Vagina (tissue), 2 donors: ENCODE data around the gene PRR5. TPM values are rescaled to one million over a fixed set of nuclear protein-coding genes. Genes with fewer than 3 reads are reported as not detected.

Experiments
- DNase-seq, 2 donors: peaks; one replicate each; pipeline ENCODE4 v3.0.0-alpha.2; 2017; ENCODE audit errors: extremely low spot score in 2 of 2
- H3K27ac ChIP-seq: fragments of 200-600 bp; sonication (generic); one replicate; pipeline ENCODE4 v1.5.1; 2019
- H3K27me3 ChIP-seq: fragments of 200-600 bp; sonication (generic); one replicate; pipeline ENCODE4 v1.5.1; 2019
- H3K36me3 ChIP-seq, 2 donors: fragments of 200-600 bp; sonication (generic); one replicate each; pipeline ENCODE4 v1.5.1; 2017 to 2019
- H3K4me1 ChIP-seq: fragments of 200-600 bp; sonication (generic); one replicate; pipeline ENCODE4 v1.5.1; 2019
- H3K4me3 ChIP-seq, 2 donors: fragments of 200-600 bp; sonication (generic); 1 replicate in 1 of 2; 2 replicates in 1 of 2; pipeline ENCODE4 v1.5.1; 2016 to 2019
- H3K9me3 ChIP-seq: fragments of 200-600 bp; sonication (generic); one replicate; pipeline ENCODE4 v1.5.1; 2019
- POLR2A ChIP-seq, 2 donors: fragments of 450-650 bp; IDR thresholded peaks; one replicate each; pipeline ENCODE4 v1.6.1; 2017; ENCODE audit warnings: antibody characterized with exemption in 2 of 2, mild to moderate bottlenecking in 2 of 2, moderate library complexity in 2 of 2
- POLR2AphosphoS5 ChIP-seq, 2 donors: sonication (generic); formaldehyde crosslinking; IDR thresholded peaks; one replicate each; pipeline ENCODE4 v1.9.0; 2017; ENCODE audit warnings: antibody characterized with exemption in 2 of 2, mild to moderate bottlenecking in 2 of 2, low read depth in 1 of 2; ENCODE audit not compliant: insufficient read depth in 1 of 2
- intact Hi-C: fragments of 100-400 bp; cut with DNase I; formaldehyde crosslinking; loops from one replicate; pipeline ENCODE4 v1.15.1; 2023
- total RNA-seq: library from RNA; depleted of rRNA; stranded (reverse); fragments of >200 nt; gene quantifications from one replicate; pipeline ENCODE4 v1.2.3, GENCODE V29; 2016
- TF ChIP-seq, protein P1 (sequence below), 3 experiments: fragments of 450-650 bp in 2 of 3; fragments of 200-600 bp in 1 of 3; sonication (generic) in 1 of 3; IDR thresholded peaks; one replicate each; pipeline ENCODE4 v1.5.1; 2017 to 2019; ENCODE audit warnings: antibody characterized with exemption in 3 of 3, mild to moderate bottlenecking in 2 of 3, moderate library complexity in 2 of 3

The PRR5 gene
- total RNA-seq, 1 donor from 2014 or later: 36.8 TPM

DNA sequence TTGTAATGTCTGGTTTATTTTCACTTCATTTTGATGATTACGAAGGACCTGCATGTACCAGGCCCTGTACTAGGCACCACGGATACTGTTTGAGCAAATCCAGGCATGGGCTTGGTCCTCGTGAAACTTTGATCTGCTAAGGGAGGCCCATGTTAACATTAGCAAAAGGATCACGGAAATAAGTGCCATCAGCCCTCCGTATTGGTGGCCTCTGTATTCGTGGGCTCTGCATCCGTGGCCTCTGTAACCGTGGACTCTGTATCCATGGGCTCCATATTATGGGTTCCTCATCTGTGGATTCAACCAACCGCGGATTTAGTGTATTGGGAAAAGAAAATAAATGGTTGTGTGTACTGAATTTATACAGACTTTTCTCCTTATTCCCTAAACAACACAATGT lies 59.0 kb downstream of the PRR5 start:
- Histone ChIP-seq H3K27me3 (no peaks in the 10 kb centered on the region), H3K27ac (no peak overlapping the region), H3K4me1 (no peaks in the 10 kb centered on the region), H3K36me3 (no peaks in the 10 kb centered on the region), H3K9me3 (no peaks in the 10 kb centered on the region), H3K4me3 (no peak overlapping the region)
- TF ChIP-seq, protein P1, sequence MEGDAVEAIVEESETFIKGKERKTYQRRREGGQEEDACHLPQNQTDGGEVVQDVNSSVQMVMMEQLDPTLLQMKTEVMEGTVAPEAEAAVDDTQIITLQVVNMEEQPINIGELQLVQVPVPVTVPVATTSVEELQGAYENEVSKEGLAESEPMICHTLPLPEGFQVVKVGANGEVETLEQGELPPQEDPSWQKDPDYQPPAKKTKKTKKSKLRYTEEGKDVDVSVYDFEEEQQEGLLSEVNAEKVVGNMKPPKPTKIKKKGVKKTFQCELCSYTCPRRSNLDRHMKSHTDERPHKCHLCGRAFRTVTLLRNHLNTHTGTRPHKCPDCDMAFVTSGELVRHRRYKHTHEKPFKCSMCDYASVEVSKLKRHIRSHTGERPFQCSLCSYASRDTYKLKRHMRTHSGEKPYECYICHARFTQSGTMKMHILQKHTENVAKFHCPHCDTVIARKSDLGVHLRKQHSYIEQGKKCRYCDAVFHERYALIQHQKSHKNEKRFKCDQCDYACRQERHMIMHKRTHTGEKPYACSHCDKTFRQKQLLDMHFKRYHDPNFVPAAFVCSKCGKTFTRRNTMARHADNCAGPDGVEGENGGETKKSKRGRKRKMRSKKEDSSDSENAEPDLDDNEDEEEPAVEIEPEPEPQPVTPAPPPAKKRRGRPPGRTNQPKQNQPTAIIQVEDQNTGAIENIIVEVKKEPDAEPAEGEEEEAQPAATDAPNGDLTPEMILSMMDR (IDR thresholded peaks at IDR 0.05): no peak
- TF ChIP-seq POLR2A (IDR thresholded peaks at IDR 0.05) (no peak), POLR2AphosphoS5 (IDR thresholded peaks at IDR 0.05; ENCODE audit: insufficient read depth in 1 of 2, low read depth in 1 of 2) (no peak)
- DNase-seq: no peak
- intact Hi-C loops: no loop called here

- intact Hi-C loops: no loop called here
- no peaks in the 10 kb centered on the region for H3K9me3 ChIP-seq
- no peaks in the 10 kb centered on the region for H3K27me3 ChIP-seq
- no peak for DNase-seq
- TF ChIP-seq, protein P1 (IDR thresholded peaks at IDR 0.05): no peak
- TF ChIP-seq POLR2A (IDR thresholded peaks at IDR 0.05): no peak
- TF ChIP-seq POLR2AphosphoS5 (IDR thresholded peaks at IDR 0.05; ENCODE audit: insufficient read depth in 1 of 2, low read depth in 1 of 2): no peak
- no peaks in the 10 kb centered on the region for H3K4me1 ChIP-seq
- no peak overlapping the region for H3K27ac ChIP-seq
- no peak overlapping the region for H3K4me3 ChIP-seq
- H3K36me3 ChIP-seq: no peaks in the 10 kb centered on the region
Measured at GRCh38 chr22:44764373-44764772, 62.4 kb downstream of the PRR5 start.

- Histone ChIP-seq H3K4me1 (no peaks in the 10 kb centered on the region), H3K4me3 (no peak overlapping the region), H3K9me3 (no peaks in the 10 kb centered on the region), H3K36me3 (no peaks in the 10 kb centered on the region), H3K27ac (no peak overlapping the region), H3K27me3 (no peaks in the 10 kb centered on the region)
- TF ChIP-seq POLR2AphosphoS5 (IDR thresholded peaks at IDR 0.05; ENCODE audit: insufficient read depth in 1 of 2, low read depth in 1 of 2) (no peak), POLR2A (IDR thresholded peaks at IDR 0.05) (no peak)
- TF ChIP-seq, protein P1 (IDR thresholded peaks at IDR 0.05): no peak
- intact Hi-C loops: no loop called here
- no peak for DNase-seq
Measured at GRCh38 chr22:44764974-44765373, 63.0 kb downstream of the PRR5 start.

DNA sequence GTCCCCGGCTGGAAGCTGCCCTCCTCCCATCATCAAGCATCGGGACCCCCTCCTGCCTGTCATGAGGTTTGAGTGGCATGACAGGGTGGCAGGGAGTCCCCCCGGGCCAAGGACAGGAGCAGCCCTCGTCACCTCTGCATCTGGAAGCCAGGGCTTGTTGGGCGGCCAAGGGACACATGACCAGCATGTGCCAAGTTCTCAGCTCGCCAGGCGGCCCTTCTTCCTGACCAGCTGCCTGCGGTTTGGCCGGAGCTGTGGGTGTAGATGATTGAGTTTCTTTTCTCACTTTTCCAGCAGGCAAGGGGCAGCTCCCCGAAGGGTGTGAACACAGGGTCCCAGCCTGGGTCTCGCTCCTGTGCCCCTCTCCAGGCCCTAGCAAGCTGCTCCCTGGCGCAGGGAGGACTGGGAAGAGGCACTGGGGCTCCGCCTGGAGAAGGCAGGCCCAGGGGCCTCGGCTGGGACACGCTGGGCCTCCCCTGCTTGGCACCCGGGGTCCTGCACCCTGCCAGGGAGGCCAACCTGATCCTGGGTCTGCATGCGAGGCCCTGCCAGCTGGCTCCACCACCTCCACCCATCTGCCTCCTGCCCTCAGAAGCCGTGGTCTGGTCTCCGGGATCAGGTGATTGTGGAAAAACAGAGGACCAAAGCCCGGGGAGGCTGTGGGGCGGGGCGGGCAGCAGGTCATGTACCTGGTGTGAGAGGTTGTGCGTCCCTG lies 63.7 kb downstream of the PRR5 start:
- intact Hi-C loops: no loop called here
- DNase-seq: no peak
- TF ChIP-seq POLR2A (IDR thresholded peaks at IDR 0.05) (no peak), POLR2AphosphoS5 (IDR thresholded peaks at IDR 0.05; ENCODE audit: insufficient read depth in 1 of 2, low read depth in 1 of 2) (no peak)
- TF ChIP-seq, protein P1 (IDR thresholded peaks at IDR 0.05): no peak

GRCh38 chr22:44773082-44773481 lies 71.1 kb downstream of the PRR5 start:
- Histone ChIP-seq H3K4me3 (no peak overlapping the region), H3K36me3 (no peaks in the 10 kb centered on the region), H3K9me3 (no peaks in the 10 kb centered on the region), H3K4me1 (no peaks in the 10 kb centered on the region), H3K27ac (no peak overlapping the region), H3K27me3 (no peaks in the 10 kb centered on the region)
- DNase-seq: no peak
- intact Hi-C loops: no loop called here
- no peak for TF ChIP-seq POLR2AphosphoS5 (IDR thresholded peaks at IDR 0.05; ENCODE audit: insufficient read depth in 1 of 2, low read depth in 1 of 2)
- TF ChIP-seq, protein P1 (IDR thresholded peaks at IDR 0.05): no peak
- no peak for TF ChIP-seq POLR2A (IDR thresholded peaks at IDR 0.05)

More for the DNA sequence above, 63.7 kb downstream of the PRR5 start:
- Histone ChIP-seq H3K27me3 (no peaks in the 10 kb centered on the region), H3K4me1 (no peaks in the 10 kb centered on the region), H3K27ac (no peak overlapping the region), H3K36me3 (no peaks in the 10 kb centered on the region), H3K4me3 (no peak overlapping the region), H3K9me3 (no peaks in the 10 kb centered on the region)
